ENCODE results near the gene AFAP1. TPM values are rescaled to one million over a fixed set of nuclear protein-coding genes. Genes with fewer than 3 reads are reported as not detected.

Gene AFAP1
- total and polyA plus RNA-seq, 2 donors from 2014 or later, result 2.6 to 26.3 TPM

DNA sequence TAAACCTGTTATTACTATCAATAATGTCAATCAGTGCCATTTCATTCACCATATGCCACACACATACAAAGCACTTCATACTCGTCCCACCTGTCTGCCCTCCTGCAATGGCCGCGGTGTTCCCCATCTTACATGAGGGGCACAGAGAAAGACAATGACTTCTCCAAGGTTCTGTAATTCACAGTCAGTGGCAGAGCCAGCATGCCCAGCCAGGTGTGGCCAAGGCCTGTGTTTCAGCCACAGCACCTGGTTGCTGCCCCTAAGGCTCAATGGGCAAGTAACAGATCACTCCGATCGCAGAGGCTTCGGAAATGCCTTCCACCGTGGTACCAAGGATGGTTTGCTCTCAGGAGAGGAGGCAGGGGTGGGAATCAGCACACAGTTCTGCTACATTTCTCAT, 10.9 kb downstream of the AFAP1 start:
- no peaks in the 10 kb centered on the region for H3K36me3 ChIP-seq (ENCODE audit: control insufficient read depth in 2 of 3, insufficient read depth in 3 of 3, low read length in 3 of 3)
- peaks cover 2 to 4% (median 3%) of the 10 kb centered on the region in 3 donors for H3K4me1 ChIP-seq (ENCODE audit: control insufficient read depth in 2 of 3, insufficient read depth in 2 of 3, low read depth in 1 of 3, low read length in 3 of 3)
- no peaks in the 10 kb centered on the region for H3K9me3 ChIP-seq (ENCODE audit: control insufficient read depth in 2 of 3, insufficient read depth in 1 of 3, low read length in 3 of 3)
- no peak overlapping the region for H3K4me3 ChIP-seq (ENCODE audit: low read length in 3 of 3)
- H3K9ac ChIP-seq (ENCODE audit: low read length in 3 of 3), result no peak overlapping the region
- H3K27me3 ChIP-seq (ENCODE audit: control insufficient read depth, insufficient read depth, low read length), result no peaks in the 10 kb centered on the region
- no peak for FAIRE-seq
- no peak for DNase-seq
- intact Hi-C loops (cut with DNase I), result no loop called here
- TF ChIP-seq, protein P1, sequence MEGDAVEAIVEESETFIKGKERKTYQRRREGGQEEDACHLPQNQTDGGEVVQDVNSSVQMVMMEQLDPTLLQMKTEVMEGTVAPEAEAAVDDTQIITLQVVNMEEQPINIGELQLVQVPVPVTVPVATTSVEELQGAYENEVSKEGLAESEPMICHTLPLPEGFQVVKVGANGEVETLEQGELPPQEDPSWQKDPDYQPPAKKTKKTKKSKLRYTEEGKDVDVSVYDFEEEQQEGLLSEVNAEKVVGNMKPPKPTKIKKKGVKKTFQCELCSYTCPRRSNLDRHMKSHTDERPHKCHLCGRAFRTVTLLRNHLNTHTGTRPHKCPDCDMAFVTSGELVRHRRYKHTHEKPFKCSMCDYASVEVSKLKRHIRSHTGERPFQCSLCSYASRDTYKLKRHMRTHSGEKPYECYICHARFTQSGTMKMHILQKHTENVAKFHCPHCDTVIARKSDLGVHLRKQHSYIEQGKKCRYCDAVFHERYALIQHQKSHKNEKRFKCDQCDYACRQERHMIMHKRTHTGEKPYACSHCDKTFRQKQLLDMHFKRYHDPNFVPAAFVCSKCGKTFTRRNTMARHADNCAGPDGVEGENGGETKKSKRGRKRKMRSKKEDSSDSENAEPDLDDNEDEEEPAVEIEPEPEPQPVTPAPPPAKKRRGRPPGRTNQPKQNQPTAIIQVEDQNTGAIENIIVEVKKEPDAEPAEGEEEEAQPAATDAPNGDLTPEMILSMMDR (IDR thresholded peaks at IDR 0.05; ENCODE audit: borderline replicate concordance, extremely low read depth, insufficient read depth), result no peak
- no peak overlapping the region for H3K27ac ChIP-seq (ENCODE audit: low read depth in 2 of 2, low read length in 2 of 2)

DNA sequence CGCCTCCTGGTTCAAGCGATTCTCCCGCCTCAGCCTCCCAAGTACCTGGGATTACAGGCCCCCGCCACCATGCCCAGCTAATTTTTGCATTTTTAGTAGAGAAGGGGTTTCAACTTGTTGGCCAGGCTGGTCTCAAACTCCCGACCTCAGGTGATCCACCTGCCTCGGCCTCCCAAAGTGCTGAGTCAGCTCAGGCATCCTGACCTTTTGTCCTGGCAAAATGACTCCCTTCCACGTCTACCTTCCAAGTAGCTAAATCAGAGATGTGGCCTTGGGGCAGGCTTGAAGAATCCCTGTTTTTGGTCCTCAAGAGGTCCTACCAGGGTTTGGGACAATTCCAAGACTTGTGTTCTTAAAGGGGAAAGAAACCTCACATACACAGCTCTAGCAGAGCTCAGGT, 12.8 kb downstream of the AFAP1 start:
- intact Hi-C loops (cut with DNase I), result no loop called here
- Histone ChIP-seq H3K9me3 (ENCODE audit: control insufficient read depth in 2 of 3, insufficient read depth in 1 of 3, low read length in 3 of 3) (no peaks in the 10 kb centered on the region), H3K27me3 (ENCODE audit: control insufficient read depth, insufficient read depth, low read length) (no peaks in the 10 kb centered on the region), H3K36me3 (ENCODE audit: control insufficient read depth in 2 of 3, insufficient read depth in 3 of 3, low read length in 3 of 3) (no peaks in the 10 kb centered on the region), H3K4me3 (ENCODE audit: low read length in 3 of 3) (no peak overlapping the region), H3K27ac (ENCODE audit: low read depth in 2 of 2, low read length in 2 of 2) (no peak overlapping the region), H3K4me1 (ENCODE audit: control insufficient read depth in 2 of 3, insufficient read depth in 2 of 3, low read depth in 1 of 3, low read length in 3 of 3) (peaks cover 2 to 4% (median 3%) of the 10 kb centered on the region in 3 donors), H3K9ac (ENCODE audit: low read length in 3 of 3) (no peak overlapping the region)
- FAIRE-seq (no peak), DNase-seq (no peak)
- TF ChIP-seq, protein P1 (IDR thresholded peaks at IDR 0.05; ENCODE audit: borderline replicate concordance, extremely low read depth, insufficient read depth), result no peak

DNA sequence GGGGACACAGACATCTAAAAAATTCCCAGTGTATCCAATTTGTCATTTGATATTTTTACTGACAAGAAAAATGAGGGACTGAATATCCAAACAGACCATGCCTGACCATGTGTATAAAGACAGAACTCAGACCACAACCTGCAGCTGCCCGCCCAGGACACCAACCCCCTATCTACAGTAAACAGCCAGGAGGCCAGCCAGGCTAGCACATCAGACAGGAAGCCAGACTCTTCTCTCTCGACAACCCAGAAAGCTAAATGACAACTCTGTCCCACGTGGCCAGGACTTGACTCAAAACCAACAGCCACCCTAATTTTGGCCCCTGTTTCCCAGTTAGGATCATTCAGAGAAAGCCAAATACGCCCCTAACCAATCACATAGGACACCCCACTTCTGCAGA, 15.1 kb downstream of the AFAP1 start:
- Histone ChIP-seq H3K9me3 (ENCODE audit: control insufficient read depth in 2 of 3, insufficient read depth in 1 of 3, low read length in 3 of 3) (no peaks in the 10 kb centered on the region), H3K4me1 (ENCODE audit: control insufficient read depth in 2 of 3, insufficient read depth in 2 of 3, low read depth in 1 of 3, low read length in 3 of 3) (peaks cover 2 to 4% (median 3%) of the 10 kb centered on the region in 3 donors), H3K4me3 (ENCODE audit: low read length in 3 of 3) (no peak overlapping the region), H3K27ac (ENCODE audit: low read depth in 2 of 2, low read length in 2 of 2) (no peak overlapping the region), H3K27me3 (ENCODE audit: control insufficient read depth, insufficient read depth, low read length) (no peaks in the 10 kb centered on the region), H3K36me3 (ENCODE audit: control insufficient read depth in 2 of 3, insufficient read depth in 3 of 3, low read length in 3 of 3) (no peaks in the 10 kb centered on the region), H3K9ac (ENCODE audit: low read length in 3 of 3) (no peak overlapping the region)
- DNase-seq, result no peak
- no peak for FAIRE-seq
- TF ChIP-seq, protein P1 (IDR thresholded peaks at IDR 0.05; ENCODE audit: borderline replicate concordance, extremely low read depth, insufficient read depth), result no peak
- intact Hi-C loops (cut with DNase I), result no loop called here

DNA sequence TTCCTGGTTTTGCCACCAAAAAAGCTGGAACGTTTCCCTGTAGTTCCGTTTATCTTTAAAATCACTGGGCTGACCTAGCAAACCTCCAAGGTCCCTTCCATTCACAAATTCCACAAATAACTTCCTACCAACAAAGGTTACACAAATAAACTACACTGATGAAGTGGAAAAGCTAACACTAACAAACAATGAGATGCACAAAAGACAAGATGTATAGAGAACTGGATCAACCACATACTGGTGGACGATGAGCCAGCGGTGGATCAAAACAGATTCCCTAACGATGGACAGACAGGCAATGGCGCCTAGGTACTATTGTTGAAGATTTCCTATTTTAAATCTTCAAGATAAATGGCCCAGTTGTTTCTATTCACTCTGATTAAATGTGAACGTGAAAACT, 15.5 kb downstream of the AFAP1 start:
- peaks cover 0 to 4% (median 0%) of the 10 kb centered on the region in 3 donors for H3K4me1 ChIP-seq (ENCODE audit: control insufficient read depth in 2 of 3, insufficient read depth in 2 of 3, low read depth in 1 of 3, low read length in 3 of 3)
- intact Hi-C loops (cut with DNase I), result no loop called here
- H3K9me3 ChIP-seq (ENCODE audit: control insufficient read depth in 2 of 3, insufficient read depth in 1 of 3, low read length in 3 of 3), result no peaks in the 10 kb centered on the region
- no peak overlapping the region for H3K27ac ChIP-seq (ENCODE audit: low read depth in 2 of 2, low read length in 2 of 2)
- FAIRE-seq, result no peak
- DNase-seq, result no peak
- H3K27me3 ChIP-seq (ENCODE audit: control insufficient read depth, insufficient read depth, low read length), result no peaks in the 10 kb centered on the region
- TF ChIP-seq, protein P1 (IDR thresholded peaks at IDR 0.05; ENCODE audit: borderline replicate concordance, extremely low read depth, insufficient read depth), result no peak
- H3K4me3 ChIP-seq (ENCODE audit: low read length in 3 of 3), result no peak overlapping the region
- H3K36me3 ChIP-seq (ENCODE audit: control insufficient read depth in 2 of 3, insufficient read depth in 3 of 3, low read length in 3 of 3), result no peaks in the 10 kb centered on the region
- no peak overlapping the region for H3K9ac ChIP-seq (ENCODE audit: low read length in 3 of 3)

Data from kidney (tissue), 14 donors.